Measurements from ENCODE around the gene ZNF783. TPM values are rescaled to one million over a fixed set of nuclear protein-coding genes. Genes with fewer than 3 reads are reported as not detected.

ZNF783 gene
- polyA plus RNA-seq, 1 experiment, result 6.9 TPM

- H3K36me3 ChIP-seq (ENCODE audit: control insufficient read depth, insufficient read depth, low read length), result peaks cover 1% of the 10 kb centered on the region; the same call in 1 of the 2 replicates
- TF ChIP-seq CTCF (IDR thresholded peaks at IDR 0.05; ENCODE audit: insufficient read depth, low read depth, low read length), result peak; percentile 94
- POLR2A ChIA-PET, result no interaction called here
- CTCF ChIA-PET, result interaction anchor here (0.7 to 1.4 kb wide), 5 partner anchors 10 to 106 kb away, joined by 3 to 4 read pairs (median 3); partner anchors contain the start of gene ZNF282
- H3K4me3 ChIP-seq (ENCODE audit: low read depth, low read length), result peak within 1 kb of the TSS; percentile 98
- no peak for DNase-seq (ENCODE audit: low read depth)
- H3K27me3 ChIP-seq (ENCODE audit: control insufficient read depth, insufficient read depth, low read length), result no peaks in the 10 kb centered on the region
Observed at GRCh38 chr7:149239345-149240143, 22.5 kb upstream of the ZNF783 start, which contains the start of gene ZNF212. Gene ZNF212 (plus strand): TSS chr7:149239651. CDS start chr7:149239779, 128 bp downstream.

GRCh38 chr7:149240637-149241036 lies 21.4 kb upstream of the ZNF783 start:
- POLR2A ChIA-PET, result no interaction called here
- H3K27me3 ChIP-seq (ENCODE audit: control insufficient read depth, insufficient read depth, low read length), result no peaks in the 10 kb centered on the region
- peak overlapping the region; percentile 98 for H3K4me3 ChIP-seq (ENCODE audit: low read depth, low read length)
- CTCF ChIA-PET, result interaction anchor here (0.5 to 1.4 kb wide), 5 partner anchors 9 to 386 kb away, joined by 3 to 4 read pairs (median 3); no protein-coding TSS in a partner anchor
- no peak for TF ChIP-seq CTCF (IDR thresholded peaks at IDR 0.05; ENCODE audit: insufficient read depth, low read depth, low read length)
- DNase-seq (ENCODE audit: low read depth), result no peak
- peaks cover 1% of the 10 kb centered on the region; the same call in 1 of the 2 replicates for H3K36me3 ChIP-seq (ENCODE audit: control insufficient read depth, insufficient read depth, low read length)

- no peak overlapping the region for H3K4me3 ChIP-seq (ENCODE audit: low read depth, low read length)
- H3K27me3 ChIP-seq (ENCODE audit: control insufficient read depth, insufficient read depth, low read length), result no peaks in the 10 kb centered on the region
- ChIA-PET POLR2A (no interaction called here), CTCF (interaction anchor here (0.7 to 1.2 kb wide), 3 partner anchors 9 to 131 kb away, joined by 3 to 5 read pairs (median 3); no protein-coding TSS in a partner anchor)
- TF ChIP-seq CTCF (IDR thresholded peaks at IDR 0.05; ENCODE audit: insufficient read depth, low read depth, low read length), result no peak
- DNase-seq (ENCODE audit: low read depth), result no peak
- H3K36me3 ChIP-seq (ENCODE audit: control insufficient read depth, insufficient read depth, low read length), result peaks cover 1% of the 10 kb centered on the region; the same call in 1 of the 2 replicates
Observed at GRCh38 chr7:149241696-149242095, 20.3 kb upstream of the ZNF783 start.

GRCh38 chr7:149245244-149245643 lies 16.8 kb upstream of the ZNF783 start:
- Histone ChIP-seq H3K36me3 (ENCODE audit: control insufficient read depth, insufficient read depth, low read length) (peaks cover 1% of the 10 kb centered on the region; the same call in 1 of the 2 replicates), H3K27me3 (ENCODE audit: control insufficient read depth, insufficient read depth, low read length) (no peaks in the 10 kb centered on the region), H3K4me3 (ENCODE audit: low read depth, low read length) (no peak overlapping the region)
- CTCF ChIA-PET, result no interaction called here
- no peak for DNase-seq (ENCODE audit: low read depth)
- POLR2A ChIA-PET, result no interaction called here
- TF ChIP-seq CTCF (IDR thresholded peaks at IDR 0.05; ENCODE audit: insufficient read depth, low read depth, low read length), result no peak

GRCh38 chr7:149245744-149246143 lies 16.3 kb upstream of the ZNF783 start:
- POLR2A ChIA-PET, result no interaction called here
- CTCF ChIA-PET, result no interaction called here
- Histone ChIP-seq H3K4me3 (ENCODE audit: low read depth, low read length) (no peak overlapping the region), H3K36me3 (ENCODE audit: control insufficient read depth, insufficient read depth, low read length) (peaks cover 5% of the 10 kb centered on the region), H3K27me3 (ENCODE audit: control insufficient read depth, insufficient read depth, low read length) (no peaks in the 10 kb centered on the region)
- no peak for TF ChIP-seq CTCF (IDR thresholded peaks at IDR 0.05; ENCODE audit: insufficient read depth, low read depth, low read length)
- DNase-seq (ENCODE audit: low read depth), result no peak

Measured in BJ (cell line).